IPS-15b (cell line): Measurements from ENCODE around the gene DIAPH2.

ENCODE experiments used
- H3K27me3 ChIP-seq: one replicate; pipeline ENCODE4 v1.6.1; 2013; ENCODE audit warnings: low read length; ENCODE audit not compliant: control insufficient read depth, insufficient read depth
- H3K36me3 ChIP-seq: one replicate; pipeline ENCODE4 v1.6.1; 2013; ENCODE audit warnings: low read length; ENCODE audit not compliant: control insufficient read depth, insufficient read depth
- H3K4me1 ChIP-seq: one replicate; pipeline ENCODE4 v1.6.1; 2013; ENCODE audit warnings: mild to moderate bottlenecking, low read length; ENCODE audit not compliant: control insufficient read depth, insufficient read depth
- H3K4me3 ChIP-seq: one replicate; pipeline ENCODE4 v1.5.1; 2013; ENCODE audit warnings: low read depth, low read length
- H3K9ac ChIP-seq: one replicate; pipeline ENCODE4 v1.6.1; 2013; ENCODE audit warnings: low read depth, mild to moderate bottlenecking, low read length
- H3K9me3 ChIP-seq: one replicate; pipeline ENCODE4 v1.6.1; 2013; ENCODE audit warnings: mild to moderate bottlenecking, low read length; ENCODE audit not compliant: control insufficient read depth, insufficient read depth

Gene DIAPH2

DNA sequence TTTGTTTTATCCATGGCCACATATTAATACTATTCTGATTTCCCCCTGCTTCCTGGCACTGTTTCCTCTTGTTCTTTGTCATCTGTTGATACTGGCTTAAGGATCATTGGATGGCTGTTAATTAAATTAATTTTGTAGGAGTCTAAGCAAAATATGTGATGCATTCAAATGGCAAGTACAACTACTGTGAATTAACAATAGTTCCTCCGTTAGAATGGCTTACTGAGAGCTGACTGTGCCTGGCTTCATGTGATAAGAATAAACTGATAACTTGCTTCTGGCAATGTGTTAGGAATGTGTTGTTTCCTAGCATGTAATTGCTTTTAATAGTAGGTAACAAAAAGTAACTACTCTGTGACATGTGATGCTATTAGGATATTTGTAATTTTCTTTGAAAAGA lies 297.5 kb downstream of the DIAPH2 start:
- H3K4me3 ChIP-seq, result no peak overlapping the region
- H3K36me3 ChIP-seq, result no peaks in the 10 kb centered on the region
- no peaks in the 10 kb centered on the region for H3K9me3 ChIP-seq
- no peaks in the 10 kb centered on the region for H3K4me1 ChIP-seq
- H3K27me3 ChIP-seq, result no peaks in the 10 kb centered on the region
- H3K9ac ChIP-seq, result no peak overlapping the region

DNA sequence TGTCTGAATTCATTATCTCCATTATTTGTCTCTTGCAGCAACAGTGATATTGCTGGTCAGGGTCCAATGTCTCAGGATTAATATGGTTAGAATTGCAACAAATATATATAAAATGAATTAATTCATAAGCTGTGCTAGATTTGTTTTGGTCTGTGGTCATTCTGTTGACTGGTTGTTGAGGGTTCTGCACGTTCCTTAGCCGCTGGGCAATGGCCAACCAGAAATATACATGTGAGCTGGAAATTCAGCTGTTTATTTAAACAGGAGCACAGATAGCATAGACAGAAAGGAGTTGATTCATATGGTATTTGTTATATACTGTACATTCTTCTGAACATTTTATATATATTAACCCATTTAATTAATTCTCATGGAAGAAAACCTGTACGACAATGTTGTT lies 299.9 kb downstream of the DIAPH2 start:
- Histone ChIP-seq H3K27me3 (no peaks in the 10 kb centered on the region), H3K36me3 (no peaks in the 10 kb centered on the region), H3K9ac (no peak overlapping the region), H3K4me3 (no peak overlapping the region), H3K9me3 (no peaks in the 10 kb centered on the region), H3K4me1 (no peaks in the 10 kb centered on the region)

DNA sequence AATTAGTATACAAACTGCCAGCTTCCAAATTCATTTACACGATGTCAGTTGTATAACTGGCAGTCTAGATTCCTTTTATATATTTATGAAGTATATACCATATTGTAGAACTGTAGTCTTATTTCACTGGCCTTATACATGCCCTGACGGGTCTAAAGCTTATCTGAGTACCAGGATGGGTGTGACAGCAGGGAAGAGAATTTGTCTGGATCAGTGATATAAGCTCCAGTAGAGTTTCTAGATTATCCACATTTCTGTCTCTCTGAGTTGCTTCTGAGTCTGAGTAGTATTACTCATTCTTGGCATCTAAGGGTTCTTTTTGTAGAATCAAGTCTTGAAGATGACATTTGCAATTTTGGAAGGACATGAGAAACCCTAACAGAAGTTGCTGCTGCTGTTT lies 300.4 kb downstream of the DIAPH2 start:
- no peaks in the 10 kb centered on the region for H3K27me3 ChIP-seq
- H3K9me3 ChIP-seq, result no peaks in the 10 kb centered on the region
- no peak overlapping the region for H3K4me3 ChIP-seq
- H3K36me3 ChIP-seq, result no peaks in the 10 kb centered on the region
- no peak overlapping the region for H3K9ac ChIP-seq
- no peaks in the 10 kb centered on the region for H3K4me1 ChIP-seq

DNA sequence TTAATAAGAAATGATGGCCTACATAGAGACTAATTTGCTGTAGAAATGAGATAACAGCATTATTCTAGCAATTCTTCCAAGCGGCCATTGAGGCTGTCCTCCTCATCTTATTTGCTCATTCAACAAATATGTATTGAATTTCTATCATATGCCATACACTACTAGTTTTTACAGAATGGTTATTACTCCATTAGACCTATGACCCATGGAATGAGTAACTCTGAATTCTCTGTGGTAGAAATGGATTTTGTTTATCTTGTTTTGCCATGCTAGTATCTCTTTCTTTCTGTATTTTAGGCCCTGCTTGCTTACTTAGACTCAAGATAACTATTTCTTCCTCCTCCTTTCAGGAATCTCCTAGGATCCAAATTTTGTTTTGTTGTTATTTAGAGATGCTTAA lies 302.6 kb downstream of the DIAPH2 start:
- Histone ChIP-seq H3K36me3 (no peaks in the 10 kb centered on the region), H3K9ac (no peak overlapping the region), H3K9me3 (no peaks in the 10 kb centered on the region), H3K4me3 (no peak overlapping the region), H3K4me1 (peaks cover 5% of the 10 kb centered on the region), H3K27me3 (no peaks in the 10 kb centered on the region)

DNA sequence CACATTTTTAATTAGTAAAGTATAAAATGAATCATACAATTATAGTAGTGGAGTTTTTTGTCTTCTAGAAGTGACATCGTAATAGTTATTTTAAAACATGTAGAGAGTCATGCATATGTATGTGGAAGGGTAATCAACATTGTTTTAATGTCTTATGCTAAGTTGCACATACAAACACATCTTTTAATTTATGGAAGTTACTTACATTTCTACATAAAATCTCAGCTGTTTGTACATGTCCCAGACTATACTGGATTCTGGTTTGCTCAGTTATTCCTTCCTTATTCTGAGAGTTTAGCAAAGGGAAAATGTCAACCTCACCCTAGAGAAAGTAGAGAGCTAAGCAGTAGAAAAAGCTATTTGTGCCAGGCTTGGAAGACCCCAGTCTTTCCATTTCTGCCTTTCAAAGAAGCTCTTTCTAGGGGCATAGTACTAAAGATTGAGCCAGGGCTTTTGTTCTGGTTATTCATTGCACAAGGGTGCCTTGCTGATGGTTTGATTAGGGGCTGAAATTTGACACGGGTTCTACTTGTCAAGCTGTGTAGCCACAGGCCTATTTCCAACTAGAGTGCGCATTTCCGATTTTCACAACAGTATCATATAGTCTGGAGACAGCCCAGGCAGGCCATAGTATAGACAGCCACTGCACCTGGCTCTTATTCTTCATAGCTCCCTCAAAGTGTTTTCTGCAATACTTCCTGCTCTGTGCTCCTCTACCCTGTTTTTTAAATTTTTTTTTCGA lies 305.4 kb downstream of the DIAPH2 start:
- H3K9me3 ChIP-seq, result no peaks in the 10 kb centered on the region
- no peaks in the 10 kb centered on the region for H3K36me3 ChIP-seq
- peaks cover 5% of the 10 kb centered on the region for H3K4me1 ChIP-seq
- no peak overlapping the region for H3K9ac ChIP-seq
- H3K27me3 ChIP-seq, result no peaks in the 10 kb centered on the region
- no peak overlapping the region for H3K4me3 ChIP-seq

DNA sequence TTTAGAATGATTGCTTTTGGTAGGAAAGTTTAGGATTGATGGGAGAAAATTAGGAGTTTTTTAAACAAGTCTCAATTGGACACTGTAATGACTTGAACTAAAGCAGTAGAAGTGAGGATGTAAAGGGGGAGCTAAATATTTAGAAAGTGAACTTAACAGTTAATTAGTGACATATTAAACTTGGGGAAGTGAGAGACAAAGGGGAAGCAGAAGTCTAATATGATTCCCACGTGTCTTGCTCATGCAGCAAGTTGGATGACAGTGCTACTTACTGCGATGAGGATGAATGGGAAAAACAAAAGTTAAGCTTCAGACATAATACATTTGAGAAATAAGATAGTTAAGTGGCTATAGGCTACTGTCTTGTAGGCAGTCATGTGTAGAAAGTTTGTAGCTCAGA lies 309.5 kb downstream of the DIAPH2 start:
- no peaks in the 10 kb centered on the region for H3K36me3 ChIP-seq
- no peaks in the 10 kb centered on the region for H3K27me3 ChIP-seq
- no peak overlapping the region for H3K4me3 ChIP-seq
- H3K4me1 ChIP-seq, result peaks cover 5% of the 10 kb centered on the region
- H3K9me3 ChIP-seq, result no peaks in the 10 kb centered on the region
- no peak overlapping the region for H3K9ac ChIP-seq

DNA sequence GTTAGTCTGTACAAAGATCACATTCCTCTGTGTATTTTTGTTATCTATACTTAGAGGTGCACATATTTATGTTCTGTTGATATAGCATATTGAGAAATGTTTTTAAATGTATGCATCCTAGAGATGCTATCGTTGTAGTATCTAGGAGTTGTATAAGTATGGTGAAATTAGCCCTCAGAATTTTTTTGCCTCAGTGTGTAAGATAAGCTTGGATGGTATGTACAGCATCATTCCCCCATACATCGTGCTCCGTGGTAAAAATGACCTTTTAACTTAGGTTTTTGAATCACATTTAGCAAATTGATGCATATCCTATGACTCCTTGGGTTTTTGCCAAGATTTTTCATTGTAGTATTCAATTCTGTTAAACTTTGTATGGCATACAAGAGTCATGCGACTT lies 312.6 kb downstream of the DIAPH2 start:
- no peaks in the 10 kb centered on the region for H3K4me1 ChIP-seq
- H3K4me3 ChIP-seq, result no peak overlapping the region
- no peak overlapping the region for H3K9ac ChIP-seq
- no peaks in the 10 kb centered on the region for H3K9me3 ChIP-seq
- H3K36me3 ChIP-seq, result no peaks in the 10 kb centered on the region
- H3K27me3 ChIP-seq, result no peaks in the 10 kb centered on the region

DNA sequence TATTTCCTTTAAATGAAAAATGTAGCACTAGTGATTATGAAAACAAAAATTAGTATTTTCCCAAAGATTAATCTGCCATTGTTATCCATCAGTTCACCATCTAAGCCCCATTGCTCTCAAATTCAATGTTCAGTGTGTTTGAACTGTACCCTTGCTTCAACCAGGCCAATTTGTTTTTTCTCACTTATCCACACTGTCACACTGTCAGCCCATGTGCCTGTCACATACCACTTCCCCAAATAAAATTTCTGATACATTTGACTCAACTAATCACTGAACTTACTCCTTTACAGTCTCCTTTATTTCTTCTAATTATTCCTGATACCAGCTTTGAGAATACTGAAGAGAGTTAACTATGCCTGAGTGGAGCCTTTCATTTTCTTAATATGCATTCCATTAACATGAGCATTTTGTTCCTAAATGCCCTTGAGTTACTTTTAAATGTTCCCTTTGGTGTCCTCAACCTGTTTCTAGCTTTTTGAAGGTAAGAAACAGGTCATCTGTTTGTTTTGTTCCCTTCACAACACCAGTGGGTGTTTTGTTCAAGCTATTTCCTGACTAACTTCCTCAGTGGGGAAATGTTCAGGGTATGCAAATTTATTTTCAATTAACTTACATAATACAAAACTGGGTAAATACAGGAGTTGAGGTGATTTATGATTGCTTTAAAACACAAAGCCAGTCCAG lies 316.2 kb downstream of the DIAPH2 start:
- H3K36me3 ChIP-seq, result no peaks in the 10 kb centered on the region
- H3K4me3 ChIP-seq, result no peak overlapping the region
- H3K27me3 ChIP-seq, result no peaks in the 10 kb centered on the region
- H3K4me1 ChIP-seq, result no peaks in the 10 kb centered on the region
- no peaks in the 10 kb centered on the region for H3K9me3 ChIP-seq
- no peak overlapping the region for H3K9ac ChIP-seq

DNA sequence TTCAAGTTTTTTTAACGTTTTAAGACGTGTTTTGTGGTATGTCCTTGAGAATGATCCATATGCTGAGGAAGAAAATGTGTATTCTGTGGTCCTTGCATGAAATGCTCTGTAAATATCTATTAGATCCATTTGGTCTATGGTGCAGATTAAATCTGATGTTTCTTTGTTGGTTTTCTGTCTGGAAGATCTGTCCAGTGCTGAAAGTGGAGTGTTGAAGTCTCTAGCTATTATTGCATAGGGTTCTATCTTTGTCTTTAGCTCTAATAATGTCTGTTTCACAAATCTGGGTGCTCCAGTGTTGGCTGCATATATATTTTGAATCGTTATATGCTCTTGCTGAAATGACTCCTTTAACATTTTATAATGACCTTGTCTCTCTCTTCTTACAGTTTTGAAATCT lies 321.5 kb downstream of the DIAPH2 start:
- Histone ChIP-seq H3K36me3 (no peaks in the 10 kb centered on the region), H3K4me3 (no peak overlapping the region), H3K9ac (no peak overlapping the region), H3K27me3 (no peaks in the 10 kb centered on the region), H3K9me3 (no peaks in the 10 kb centered on the region), H3K4me1 (no peaks in the 10 kb centered on the region)

DNA sequence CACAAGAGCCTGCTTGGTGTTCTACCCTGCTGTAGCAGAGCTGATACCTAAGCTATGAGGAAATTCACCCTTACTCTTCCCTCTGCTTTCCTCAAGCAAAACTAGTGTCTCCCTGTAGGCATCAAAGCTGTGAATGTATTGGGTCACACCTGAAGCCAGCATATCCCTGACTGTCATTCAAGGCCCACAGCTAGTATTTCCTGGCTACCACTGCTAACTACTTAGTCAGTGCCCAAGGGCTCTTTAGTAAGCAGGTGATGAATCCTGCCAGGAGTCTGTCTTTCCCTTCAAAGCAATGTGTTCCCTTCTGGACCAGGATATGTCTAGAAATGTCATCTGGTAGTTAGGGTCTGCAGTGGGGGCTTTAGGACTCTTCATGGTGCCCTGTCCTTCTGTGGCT lies 324.7 kb downstream of the DIAPH2 start:
- no peak overlapping the region for H3K9ac ChIP-seq
- H3K4me3 ChIP-seq, result no peak overlapping the region
- H3K9me3 ChIP-seq, result no peaks in the 10 kb centered on the region
- H3K4me1 ChIP-seq, result no peaks in the 10 kb centered on the region
- no peaks in the 10 kb centered on the region for H3K27me3 ChIP-seq
- H3K36me3 ChIP-seq, result no peaks in the 10 kb centered on the region

DNA sequence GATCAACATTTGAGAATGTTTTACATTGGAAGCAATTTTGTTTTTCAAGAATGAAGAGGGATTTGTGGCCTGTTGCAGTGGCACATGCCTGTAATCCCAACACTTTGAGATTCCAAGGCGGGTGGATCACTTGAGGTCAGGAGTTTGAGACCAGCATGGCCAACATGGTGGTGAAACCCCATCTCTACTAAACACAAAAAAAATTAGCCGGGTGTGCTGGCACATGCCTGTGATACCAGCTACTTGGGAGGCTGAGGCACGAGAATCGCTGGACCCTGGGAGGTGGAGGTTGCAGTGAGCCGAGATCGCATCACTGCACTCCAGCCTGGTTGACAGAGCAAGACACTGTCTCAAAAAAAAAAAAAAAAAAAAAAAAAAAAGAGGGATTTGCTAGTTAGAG lies 326.9 kb downstream of the DIAPH2 start:
- Histone ChIP-seq H3K4me1 (no peaks in the 10 kb centered on the region), H3K36me3 (no peaks in the 10 kb centered on the region), H3K9me3 (no peaks in the 10 kb centered on the region), H3K9ac (no peak overlapping the region), H3K27me3 (no peaks in the 10 kb centered on the region), H3K4me3 (no peak overlapping the region)

DNA sequence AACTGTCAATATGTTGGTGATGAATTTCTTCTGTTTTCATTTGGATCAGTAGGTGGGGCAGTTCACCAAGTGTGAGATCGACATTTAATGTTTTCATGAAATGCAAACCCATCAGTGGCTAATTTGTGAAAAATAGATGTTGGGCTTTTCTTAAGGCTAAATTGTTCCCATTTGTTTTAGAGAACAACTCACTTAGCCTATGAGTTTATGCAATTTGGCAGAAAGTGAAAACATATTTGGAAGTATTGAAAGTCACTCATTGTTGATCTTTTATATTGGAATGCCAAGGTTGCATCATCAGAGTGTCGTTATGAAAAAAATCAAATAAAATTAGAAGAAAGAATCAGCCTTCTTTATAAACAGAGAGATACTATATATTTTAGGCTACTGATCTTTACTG lies 331.5 kb downstream of the DIAPH2 start:
- H3K9ac ChIP-seq, result no peak overlapping the region
- no peaks in the 10 kb centered on the region for H3K36me3 ChIP-seq
- H3K4me1 ChIP-seq, result peaks cover 2% of the 10 kb centered on the region
- H3K9me3 ChIP-seq, result no peaks in the 10 kb centered on the region
- no peaks in the 10 kb centered on the region for H3K27me3 ChIP-seq
- H3K4me3 ChIP-seq, result no peak overlapping the region
